HepG2 (cell line): Measurements from ENCODE around the gene TOB1. TPM values are rescaled to one million over a fixed set of nuclear protein-coding genes. Genes with fewer than 3 reads are reported as not detected.
A peak's percentile ranks its signal among the peaks of the same experiment; 100 is the strongest.

Source experiments
- ATAC-seq: fragments of 200-7000 bp; cut with Tn5 transposase; 3 replicates; pipeline ENCODE4 v1.9.1; 2020; ENCODE audit warnings: mild to moderate bottlenecking, moderate library complexity
- BruUV-seq: library from RNA; stranded (reverse); fragments of 400-500 nt; replicated peaks from 2 replicates; lab custom pipeline; 2021; lab: Mats Ljungman, UMichigan
- CTCF ChIA-PET: fragments of 300-600 bp; formaldehyde crosslinking; extraction: SDS; loops from one replicate; lab custom pipeline; 2021; ENCODE audit warnings: low total read pairs, inconsistent platforms, low intra/inter-chr PET ratio; lab: Yijun Ruan, JAX
- POLR2A ChIA-PET: fragments of 350-600 bp; sonication (Branson Sonifier 250); formaldehyde crosslinking; loops from one replicate; lab custom pipeline; 2020; ENCODE audit warnings: antibody characterized with exemption, inconsistent platforms; lab: Yijun Ruan, JAX
- DNase-seq: peaks from one replicate; pipeline ENCODE4 v3.0.0-alpha.2; 2015; ENCODE audit warnings: low spot score
- FAIRE-seq: peaks from 3 replicates; lab custom pipeline; 2011; peaks lifted over from hg19 to GRCh38; lab: Jason Lieb, UNC
- H2AFZ ChIP-seq: one replicate; pipeline ENCODE4 v1.6.1; 2011; ENCODE audit warnings: low read length, inconsistent platforms
- H3K27ac ChIP-seq: fragments of 300-600 bp; 3 replicates; pipeline ENCODE4 v1.8.0; 2011; ENCODE audit warnings: mixed run types, mild to moderate bottlenecking, mixed read lengths, low read length, inconsistent platforms; ENCODE audit not compliant: insufficient read depth; ENCODE audit errors: extremely low read length
- H3K27me3 ChIP-seq, 2 experiments: fragments of 200-600 bp in 1 of 2; 2 replicates in 1 of 2; 3 replicates in 1 of 2; pipeline versions ENCODE4 v1.6.0 to v1.8.0; 2011; ENCODE audit warnings: low read length in 2 of 2, mild to moderate bottlenecking in 2 of 2, moderate library complexity in 2 of 2, inconsistent platforms in 1 of 2; ENCODE audit not compliant: insufficient read depth in 2 of 2, control insufficient read depth in 1 of 2
- H3K36me3 ChIP-seq, 2 experiments: fragments of 200-600 bp in 1 of 2; replicated peaks in 1 of 2; 2 replicates in 1 of 2; 3 replicates in 1 of 2; pipeline versions ENCODE4 v1.5.1 to v1.8.0; 2011; ENCODE audit warnings: low read length in 2 of 2, inconsistent platforms in 1 of 2; ENCODE audit not compliant: insufficient read depth in 2 of 2, control insufficient read depth in 1 of 2
- H3K4me1 ChIP-seq: 2 replicates; pipeline ENCODE4 v1.5.1; 2012; ENCODE audit warnings: low read length, inconsistent platforms; ENCODE audit not compliant: insufficient read depth
- H3K4me2 ChIP-seq: 2 replicates; pipeline ENCODE4 v1.6.0; 2011; ENCODE audit warnings: low read depth, low read length, inconsistent platforms
- H3K4me3 ChIP-seq, 3 experiments: fragments of 200-600 bp in 1 of 3; sonication (generic), shearing (Covaris generic) in 1 of 3; replicated peaks in 1 of 3; 2 replicates each; pipeline ENCODE4 v1.5.1; 2011 to 2016; ENCODE audit warnings: low read length in 3 of 3, inconsistent platforms in 2 of 3, low read depth in 2 of 3, mild to moderate bottlenecking in 2 of 3, control low read depth in 1 of 3, mixed read lengths in 1 of 3; ENCODE audit not compliant: insufficient read depth in 1 of 3
- H3K79me2 ChIP-seq: one replicate; pipeline ENCODE4 v1.6.1; 2011; ENCODE audit warnings: low read length, inconsistent platforms; ENCODE audit not compliant: insufficient read depth
- H3K9ac ChIP-seq: 2 replicates; pipeline ENCODE4 v1.6.0; 2011; ENCODE audit warnings: mild to moderate bottlenecking, low read depth, low read length, inconsistent platforms; ENCODE audit not compliant: insufficient read depth
- H3K9me3 ChIP-seq: 2 replicates; pipeline ENCODE4 v1.5.1; 2012; ENCODE audit warnings: mild to moderate bottlenecking, low read length
- H4K20me1 ChIP-seq: 2 replicates; pipeline ENCODE4 v1.6.0; 2011; ENCODE audit warnings: inconsistent platforms, mild to moderate bottlenecking, low read length, moderate library complexity; ENCODE audit not compliant: insufficient read depth
- EHMT2 ChIP-seq: fragments of 200-600 bp; sonication (generic); IDR thresholded peaks from 2 replicates; pipeline ENCODE4 v1.7.0; 2017; ENCODE audit warnings: antibody characterized with exemption, low read depth, low read length, borderline replicate concordance
- JUNB ChIP-seq: sonication (generic); formaldehyde crosslinking; IDR thresholded peaks from 2 replicates; pipeline ENCODE4 v1.8.0; 2022; ENCODE audit warnings: missing genetic modification reagents, mild to moderate bottlenecking, borderline replicate concordance
- KDM2A ChIP-seq: sonication (generic); formaldehyde crosslinking; IDR thresholded peaks from 2 replicates; pipeline ENCODE4 v1.4.0; 2020; ENCODE audit warnings: low read depth, missing genetic modification reagents, borderline replicate concordance
- NFYB ChIP-seq: sonication (generic); formaldehyde crosslinking; IDR thresholded peaks from 2 replicates; pipeline ENCODE4 v1.4.0; 2020; ENCODE audit warnings: missing genetic modification reagents
- NFYC ChIP-seq: IDR thresholded peaks from 2 replicates; pipeline ENCODE4 v1.6.1; 2016; ENCODE audit warnings: missing genetic modification reagents, missing compliant biosample characterization
- SNAPC2 ChIP-seq: sonication (generic); formaldehyde crosslinking; IDR thresholded peaks from 2 replicates; pipeline ENCODE4 v1.8.1; 2022; ENCODE audit warnings: mild to moderate bottlenecking, missing genetic modification reagents
- SP2 ChIP-seq: sonication (generic); formaldehyde crosslinking; IDR thresholded peaks from 2 replicates; pipeline ENCODE4 v1.5.1; 2020; ENCODE audit warnings: mild to moderate bottlenecking, missing genetic modification reagents
- TFAP4 ChIP-seq: sonication (generic); IDR thresholded peaks from 2 replicates; pipeline ENCODE4 v1.6.1; 2016; ENCODE audit warnings: low read depth, borderline replicate concordance
- ZNF276 ChIP-seq: sonication (generic); formaldehyde crosslinking; IDR thresholded peaks from 2 replicates; pipeline ENCODE4 v1.4.0; 2020; ENCODE audit warnings: mild to moderate bottlenecking, low read depth, missing genetic modification reagents
- ZNF317 ChIP-seq: sonication (generic); formaldehyde crosslinking; IDR thresholded peaks from 2 replicates; pipeline ENCODE4 v1.5.0; 2020; ENCODE audit warnings: mild to moderate bottlenecking, missing genetic modification reagents
- ZNF761 ChIP-seq: sonication (generic); formaldehyde crosslinking; conservative IDR thresholded peaks from 2 replicates; pipeline ENCODE4 v1.4.0; 2020; ENCODE audit warnings: mild to moderate bottlenecking, missing genetic modification reagents
- ZNF776 ChIP-seq: sonication (generic); formaldehyde crosslinking; IDR thresholded peaks from 2 replicates; pipeline ENCODE4 v1.4.0; 2020; ENCODE audit warnings: mild to moderate bottlenecking, missing genetic modification reagents
- WGBS: methylation state at CpG from one replicate; pipeline ENCODE4 v1.1.6; 2017; ENCODE audit warnings: low lambda C conversion rate; 5-methylcytosine and 5-hydroxymethylcytosine counted together
- in situ Hi-C: cut with HindIII; loops from 2 replicates; pipeline ENCODE4 v1.10.0; 2017; ENCODE audit warnings: low pct_unique_long_range_greater_than_20kb; ENCODE audit not compliant: extremely low pct_ligation_motif_present
- intact Hi-C: fragments of 100-400 bp; cut with micrococcal nuclease; formaldehyde crosslinking; loops from one replicate; pipeline ENCODE4 v1.10.0; 2022; ENCODE audit not compliant: unreplicated experiment
- polyA plus RNA-seq, 8 experiments: library from polyadenylated mRNA; depleted of rRNA in 3 of 8; stranded (reverse) in 7 of 8; unstranded in 1 of 8; fragments of >200 nt; fragmentation: Illumina TruSeq in 4 of 8; extraction: Trizol in 4 of 8; gene quantifications; 2 replicates each; pipeline versions ENCODE4 v1.2.1 to v1.2.3, GENCODE V29; 2011 to 2016; ENCODE audit warnings: low read depth in 4 of 8, missing spikeins in 1 of 8, mixed read lengths in 1 of 8; ENCODE audit not compliant: insufficient read depth in 1 of 8
- total RNA-seq, 5 experiments: library from RNA; depleted of rRNA; stranded (reverse); fragments of >200 nt; fragmentation: Illumina TruSeq; extraction: Trizol; gene quantifications; 2 replicates each; pipeline ENCODE4 v1.2.3, GENCODE V29; 2016; ENCODE audit warnings: low read depth in 1 of 5
- TF ChIP-seq, protein P1 (sequence below): IDR thresholded peaks from 2 replicates; pipeline ENCODE4 v1.6.1; 2016; ENCODE audit warnings: control low read depth
- TF ChIP-seq, protein P2 (sequence below): sonication (generic); formaldehyde crosslinking; IDR thresholded peaks from 2 replicates; pipeline ENCODE4 v1.4.0; 2020; ENCODE audit warnings: missing genetic modification reagents

TOB1 gene
- total and polyA plus RNA-seq, 2 of the 13 experiments (the other 11 are each of a cell fraction or from before 2014, with no cell fraction given) = 21.9 to 57.7 TPM

GRCh38 chr17:50906443-50906842 lies 40.3 kb upstream of the TOB1 start:
- CTCF ChIA-PET = no interaction called here
- no peak overlapping the region for H3K9ac ChIP-seq
- no peaks in the 10 kb centered on the region for H3K36me3 ChIP-seq
- TF ChIP-seq ZNF276 = 0 out of 2 replicates have a peak, but pooled peaks have one; percentile 12
- TF ChIP-seq SNAPC2 (CRISPR knock-in tag) = 0 out of 2 replicates have a peak, but pooled peaks have one; percentile 48
- no peak for TF ChIP-seq JUNB
- 0 out of 2 replicates have a peak, but pooled peaks have one; percentile 8 for TF ChIP-seq ZNF761
- TF ChIP-seq, protein P1, sequence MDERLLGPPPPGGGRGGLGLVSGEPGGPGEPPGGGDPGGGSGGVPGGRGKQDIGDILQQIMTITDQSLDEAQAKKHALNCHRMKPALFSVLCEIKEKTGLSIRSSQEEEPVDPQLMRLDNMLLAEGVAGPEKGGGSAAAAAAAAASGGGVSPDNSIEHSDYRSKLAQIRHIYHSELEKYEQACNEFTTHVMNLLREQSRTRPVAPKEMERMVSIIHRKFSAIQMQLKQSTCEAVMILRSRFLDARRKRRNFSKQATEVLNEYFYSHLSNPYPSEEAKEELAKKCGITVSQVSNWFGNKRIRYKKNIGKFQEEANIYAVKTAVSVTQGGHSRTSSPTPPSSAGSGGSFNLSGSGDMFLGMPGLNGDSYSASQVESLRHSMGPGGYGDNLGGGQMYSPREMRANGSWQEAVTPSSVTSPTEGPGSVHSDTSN (CRISPR knock-in tag) = peak; percentile 63; the same call in 1 of the 2 replicates
- TF ChIP-seq ZNF317 (CRISPR knock-in tag) = 0 out of 2 replicates have a peak, but pooled peaks have one; percentile 3
- TF ChIP-seq NFYC = peak; percentile 73
- TF ChIP-seq TFAP4 = 0 out of 2 replicates have a peak, but pooled peaks have one; percentile 8
- no peak for TF ChIP-seq KDM2A (CRISPR knock-in tag)
- 0 out of 2 replicates have a peak, but pooled peaks have one; percentile 23 for TF ChIP-seq ZNF776 (CRISPR knock-in tag)
- TF ChIP-seq EHMT2 = no peak
- TF ChIP-seq, protein P2, sequence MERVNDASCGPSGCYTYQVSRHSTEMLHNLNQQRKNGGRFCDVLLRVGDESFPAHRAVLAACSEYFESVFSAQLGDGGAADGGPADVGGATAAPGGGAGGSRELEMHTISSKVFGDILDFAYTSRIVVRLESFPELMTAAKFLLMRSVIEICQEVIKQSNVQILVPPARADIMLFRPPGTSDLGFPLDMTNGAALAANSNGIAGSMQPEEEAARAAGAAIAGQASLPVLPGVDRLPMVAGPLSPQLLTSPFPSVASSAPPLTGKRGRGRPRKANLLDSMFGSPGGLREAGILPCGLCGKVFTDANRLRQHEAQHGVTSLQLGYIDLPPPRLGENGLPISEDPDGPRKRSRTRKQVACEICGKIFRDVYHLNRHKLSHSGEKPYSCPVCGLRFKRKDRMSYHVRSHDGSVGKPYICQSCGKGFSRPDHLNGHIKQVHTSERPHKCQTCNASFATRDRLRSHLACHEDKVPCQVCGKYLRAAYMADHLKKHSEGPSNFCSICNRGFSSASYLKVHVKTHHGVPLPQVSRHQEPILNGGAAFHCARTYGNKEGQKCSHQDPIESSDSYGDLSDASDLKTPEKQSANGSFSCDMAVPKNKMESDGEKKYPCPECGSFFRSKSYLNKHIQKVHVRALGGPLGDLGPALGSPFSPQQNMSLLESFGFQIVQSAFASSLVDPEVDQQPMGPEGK (CRISPR knock-in tag) = 0 out of 2 replicates have a peak, but pooled peaks have one; percentile 36
- peak; percentile 63; the same call in 1 of the 2 replicates for TF ChIP-seq SP2 (CRISPR knock-in tag)
- TF ChIP-seq NFYB (CRISPR knock-in tag) = peak; percentile 74
- H3K4me3 ChIP-seq = no peak overlapping the region
- H4K20me1 ChIP-seq = no peaks in the 10 kb centered on the region
- in situ Hi-C loops = no loop called here
- no peaks in the 10 kb centered on the region for H3K9me3 ChIP-seq
- H3K27ac ChIP-seq = peak overlapping the region; percentile 93
- no TSS peak for BruUV-seq
- POLR2A ChIA-PET = interaction anchor here (1.6 to 9.1 kb wide), 12 partner anchors 7 to 123 kb away, joined by 8 to 336 read pairs (median 32); partner anchors contain the start of gene TOB1
- H3K27me3 ChIP-seq = no peaks in the 10 kb centered on the region
- no peak overlapping the region for H2AFZ ChIP-seq
- H3K79me2 ChIP-seq = no peaks in the 10 kb centered on the region
- peaks cover 93% of the 10 kb centered on the region for H3K4me1 ChIP-seq
- H3K4me2 ChIP-seq = 0 out of 2 replicates have a peak overlapping the region, but pooled peaks have one; percentile 93
- FAIRE-seq (no peak), ATAC-seq (no peak), DNase-seq (no peak)
- WGBS = 60% methylated on average over 4 of the region's 4 CpGs
- intact Hi-C loops = no loop called here
